Measurements from ENCODE around the gene RNASEH1. TPM values are rescaled to one million over a fixed set of nuclear protein-coding genes. Genes with fewer than 3 reads are reported as not detected.

RNASEH1 gene
- total and polyA plus RNA-seq, 10 of the 15 experiments (the other 5 are each of a cell fraction or from before 2014, with no cell fraction given) = 18.2 to 68.5 (median 28.2) TPM

DNA sequence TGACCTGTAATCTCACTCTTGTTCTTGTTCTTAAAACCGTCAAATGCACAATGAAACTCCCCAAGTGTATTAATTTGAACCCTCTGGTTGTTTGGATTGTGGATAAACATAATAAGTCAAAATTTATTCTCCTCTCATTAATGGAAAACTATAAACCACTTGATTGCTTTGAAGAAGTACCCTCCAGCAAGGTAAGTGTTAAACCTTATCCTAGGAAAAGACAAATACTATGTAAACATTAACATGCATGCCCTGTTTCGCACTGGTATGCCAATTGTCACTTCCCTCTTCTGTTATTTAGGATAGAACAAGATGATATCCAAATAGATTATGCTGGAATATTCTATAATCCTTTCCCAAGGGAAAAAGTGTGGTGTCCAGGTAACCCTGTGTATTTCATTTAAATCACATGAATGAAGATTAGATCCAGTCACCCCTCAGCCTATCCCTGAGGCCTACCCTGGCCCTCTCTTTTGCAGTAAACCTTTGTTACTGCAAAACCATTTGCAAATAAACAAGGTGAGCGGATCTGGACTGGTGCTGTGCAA lies 40.1 kb downstream of the RNASEH1 start:
- ATAC-seq (no peak), FAIRE-seq (no peak), DNase-seq (ENCODE audit: low read depth, low spot score) (no peak)
- ChIA-PET CTCF (interaction anchor here (1.9 kb wide), 1 partner anchor 94 kb away, joined by 7 read pairs; no protein-coding TSS in a partner anchor), RAD21 (ENCODE audit: unreplicated experiment) (interaction anchor here (1.2 kb wide), 1 partner anchor 58 kb away, joined by 5 read pairs; no protein-coding TSS in a partner anchor), POLR2A (interaction anchor here (1.0 to 1.3 kb wide), 2 partner anchors 56 to 142 kb away, joined by 3 to 4 read pairs; no protein-coding TSS in a partner anchor), SMC1A (ENCODE audit: uncharacterized antibody, unreplicated experiment) (interaction anchor here (1.3 kb wide), 1 partner anchor 40 kb away, joined by 6 read pairs; the partner anchor contains the start of gene RNASEH1)
- peak overlapping the region; percentile 66 for H3K4me3 ChIP-seq
- whole genome bisulfite sequencing (ENCODE audit: insufficient coverage, insufficient replicate concordance, low lambda C conversion rate, missing lambda C conversion rate) = 30% methylated on average over 3 of the region's 3 CpGs
- in situ Hi-C loops (cut with MboI) (no loop called here), intact Hi-C loops (cut with micrococcal nuclease; ENCODE audit: unreplicated experiment) (loop anchor here (5.0 kb wide), 1 partner anchor 59 kb away; the partner anchor contains the start of gene RPS7)
- H3K4me2 ChIP-seq (ENCODE audit: control insufficient read depth, insufficient read depth) = peak overlapping the region; percentile 70
- H3K9me3 ChIP-seq (replicated peaks; ENCODE audit: control insufficient read depth, insufficient read depth, low read length) = no peaks in the 10 kb centered on the region; the same call in 2 of the 3 replicates
- H3K36me3 ChIP-seq (ENCODE audit: control insufficient read depth in 2 of 2, insufficient read depth in 2 of 2, low read length in 1 of 2) = no peaks in the 10 kb centered on the region; a peak in 1 of 4 replicates
- no TSS peak for BruUV-seq (replicated peaks)
- H3K27me3 ChIP-seq (replicated peaks in 1 of 2; ENCODE audit: control insufficient read depth in 2 of 2, insufficient read depth in 2 of 2, low read length in 1 of 2) = no peaks in the 10 kb centered on the region
- H3K79me2 ChIP-seq (ENCODE audit: control insufficient read depth, insufficient read depth, low read length) = peaks cover 3% of the 10 kb centered on the region
- TF ChIP-seq SMAD5 (IDR thresholded peaks at IDR 0.05; ENCODE audit: low read depth) = no peak
- TF ChIP-seq RELA (IDR thresholded peaks at IDR 0.05; ENCODE audit: borderline replicate concordance, partially characterized antibody) = no peak
- TF ChIP-seq DPF2 (IDR thresholded peaks at IDR 0.05) = 0 out of 2 replicates have a peak, but pooled peaks have one; percentile 11
- TF ChIP-seq, protein P1, sequence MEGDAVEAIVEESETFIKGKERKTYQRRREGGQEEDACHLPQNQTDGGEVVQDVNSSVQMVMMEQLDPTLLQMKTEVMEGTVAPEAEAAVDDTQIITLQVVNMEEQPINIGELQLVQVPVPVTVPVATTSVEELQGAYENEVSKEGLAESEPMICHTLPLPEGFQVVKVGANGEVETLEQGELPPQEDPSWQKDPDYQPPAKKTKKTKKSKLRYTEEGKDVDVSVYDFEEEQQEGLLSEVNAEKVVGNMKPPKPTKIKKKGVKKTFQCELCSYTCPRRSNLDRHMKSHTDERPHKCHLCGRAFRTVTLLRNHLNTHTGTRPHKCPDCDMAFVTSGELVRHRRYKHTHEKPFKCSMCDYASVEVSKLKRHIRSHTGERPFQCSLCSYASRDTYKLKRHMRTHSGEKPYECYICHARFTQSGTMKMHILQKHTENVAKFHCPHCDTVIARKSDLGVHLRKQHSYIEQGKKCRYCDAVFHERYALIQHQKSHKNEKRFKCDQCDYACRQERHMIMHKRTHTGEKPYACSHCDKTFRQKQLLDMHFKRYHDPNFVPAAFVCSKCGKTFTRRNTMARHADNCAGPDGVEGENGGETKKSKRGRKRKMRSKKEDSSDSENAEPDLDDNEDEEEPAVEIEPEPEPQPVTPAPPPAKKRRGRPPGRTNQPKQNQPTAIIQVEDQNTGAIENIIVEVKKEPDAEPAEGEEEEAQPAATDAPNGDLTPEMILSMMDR (IDR thresholded peaks at IDR 0.05 in 2 of 3, conservative IDR thresholded peaks at IDR 0.05 in 1 of 3; ENCODE audit: control insufficient read depth in 2 of 3, extremely low read depth in 1 of 3, insufficient read depth in 1 of 3, low read depth in 3 of 3, low read length in 3 of 3) = no peak
- peak overlapping the region; percentile 80 for H3K27ac ChIP-seq (ENCODE audit: control insufficient read depth, insufficient read depth)
- H3K9ac ChIP-seq (ENCODE audit: control insufficient read depth, insufficient read depth, low read length) = peak overlapping the region; percentile 84
- H2AFZ ChIP-seq (ENCODE audit: control insufficient read depth, low read depth, low read length) = peak overlapping the region; percentile 96
- peaks cover 6% of the 10 kb centered on the region for H3K4me1 ChIP-seq (ENCODE audit: control insufficient read depth, insufficient read depth, low read length)
- no peaks in the 10 kb centered on the region for H4K20me1 ChIP-seq (ENCODE audit: control insufficient read depth, insufficient read depth)
